ENCODE measurements around the gene SNRPD3.
"Not testable (repeated sequence)": the region's sequence is repeated elsewhere in the genome, so short reads cannot be mapped to it uniquely, and the experiment has no call there.

SNRPD3 gene

GRCh38 chr22:24602847-24603769 lies 47.3 kb downstream of the SNRPD3 start, which contains the start of gene GGT1:
Gene GGT1, plus strand, starts transcription at chr22:24603193. Its CDS starts 7,889 bp downstream, at chr22:24611082.
- Histone ChIP-seq H3K4me3 (ENCODE audit: low read depth, low read length) (peak within 1 kb of the TSS; percentile 46; the same call in 1 of the 2 replicates), H3K27ac (ENCODE audit: low read depth, low read length) (peak within 1 kb of the TSS; percentile 72)
- H3K9ac ChIP-seq (ENCODE audit: low read depth, low read length); H3K36me3 ChIP-seq (ENCODE audit: control insufficient read depth, insufficient read depth, low read length); H3K27me3 ChIP-seq (ENCODE audit: control insufficient read depth, insufficient read depth, low read length); H3K4me1 ChIP-seq (ENCODE audit: control insufficient read depth, insufficient read depth, low read length); H3K9me3 ChIP-seq (ENCODE audit: control insufficient read depth, insufficient read depth, low read length): not testable (repeated sequence)

GRCh38 chr22:24603770-24604629 lies 48.2 kb downstream of the SNRPD3 start:
- not testable (repeated sequence) for H3K27me3 ChIP-seq (ENCODE audit: control insufficient read depth, insufficient read depth, low read length); H3K9me3 ChIP-seq (ENCODE audit: control insufficient read depth, insufficient read depth, low read length); H3K36me3 ChIP-seq (ENCODE audit: control insufficient read depth, insufficient read depth, low read length); H3K9ac ChIP-seq (ENCODE audit: low read depth, low read length); H3K4me1 ChIP-seq (ENCODE audit: control insufficient read depth, insufficient read depth, low read length)
- Histone ChIP-seq H3K4me3 (ENCODE audit: low read depth, low read length) (peak overlapping the region; percentile 33; the same call in 1 of the 2 replicates), H3K27ac (ENCODE audit: low read depth, low read length) (peak overlapping the region; percentile 72)

GRCh38 chr22:24606340-24606739 lies 50.5 kb downstream of the SNRPD3 start:
- not testable (repeated sequence) for H3K27me3 ChIP-seq (ENCODE audit: control insufficient read depth, insufficient read depth, low read length); H3K4me3 ChIP-seq (ENCODE audit: low read depth, low read length); H3K36me3 ChIP-seq (ENCODE audit: control insufficient read depth, insufficient read depth, low read length); H3K27ac ChIP-seq (ENCODE audit: low read depth, low read length); H3K9me3 ChIP-seq (ENCODE audit: control insufficient read depth, insufficient read depth, low read length); H3K4me1 ChIP-seq (ENCODE audit: control insufficient read depth, insufficient read depth, low read length); H3K9ac ChIP-seq (ENCODE audit: low read depth, low read length)

- H3K9me3 ChIP-seq (ENCODE audit: control insufficient read depth, insufficient read depth, low read length); H3K4me1 ChIP-seq (ENCODE audit: control insufficient read depth, insufficient read depth, low read length); H3K4me3 ChIP-seq (ENCODE audit: low read depth, low read length); H3K27ac ChIP-seq (ENCODE audit: low read depth, low read length); H3K36me3 ChIP-seq (ENCODE audit: control insufficient read depth, insufficient read depth, low read length); H3K9ac ChIP-seq (ENCODE audit: low read depth, low read length); H3K27me3 ChIP-seq (ENCODE audit: control insufficient read depth, insufficient read depth, low read length): not testable (repeated sequence)
These were observed 51.7 kb downstream of the SNRPD3 start for GRCh38 chr22:24607429-24607983.

GRCh38 chr22:24608327-24608726 lies 52.5 kb downstream of the SNRPD3 start:
- not testable (repeated sequence) for H3K27ac ChIP-seq (ENCODE audit: low read depth, low read length); H3K9me3 ChIP-seq (ENCODE audit: control insufficient read depth, insufficient read depth, low read length); H3K27me3 ChIP-seq (ENCODE audit: control insufficient read depth, insufficient read depth, low read length); H3K4me3 ChIP-seq (ENCODE audit: low read depth, low read length); H3K36me3 ChIP-seq (ENCODE audit: control insufficient read depth, insufficient read depth, low read length); H3K4me1 ChIP-seq (ENCODE audit: control insufficient read depth, insufficient read depth, low read length); H3K9ac ChIP-seq (ENCODE audit: low read depth, low read length)

GRCh38 chr22:24609888-24610287 lies 54.1 kb downstream of the SNRPD3 start:
- not testable (repeated sequence) for H3K27me3 ChIP-seq (ENCODE audit: control insufficient read depth, insufficient read depth, low read length); H3K9ac ChIP-seq (ENCODE audit: low read depth, low read length)

GRCh38 chr22:24614794-24615193 lies 59.0 kb downstream of the SNRPD3 start:
- not testable (repeated sequence) for H3K4me1 ChIP-seq (ENCODE audit: control insufficient read depth, insufficient read depth, low read length); H3K9ac ChIP-seq (ENCODE audit: low read depth, low read length); H3K36me3 ChIP-seq (ENCODE audit: control insufficient read depth, insufficient read depth, low read length); H3K27ac ChIP-seq (ENCODE audit: low read depth, low read length); H3K27me3 ChIP-seq (ENCODE audit: control insufficient read depth, insufficient read depth, low read length); H3K4me3 ChIP-seq (ENCODE audit: low read depth, low read length); H3K9me3 ChIP-seq (ENCODE audit: control insufficient read depth, insufficient read depth, low read length)

More at GRCh38 chr22:24609888-24610287, 54.1 kb downstream of the SNRPD3 start:
- not testable (repeated sequence) for H3K27ac ChIP-seq (ENCODE audit: low read depth, low read length); H3K9me3 ChIP-seq (ENCODE audit: control insufficient read depth, insufficient read depth, low read length); H3K4me1 ChIP-seq (ENCODE audit: control insufficient read depth, insufficient read depth, low read length); H3K36me3 ChIP-seq (ENCODE audit: control insufficient read depth, insufficient read depth, low read length); H3K4me3 ChIP-seq (ENCODE audit: low read depth, low read length)

GRCh38 chr22:24621244-24621643 lies 65.4 kb downstream of the SNRPD3 start:
- H3K27me3 ChIP-seq (ENCODE audit: control insufficient read depth, insufficient read depth, low read length); H3K4me3 ChIP-seq (ENCODE audit: low read depth, low read length); H3K9me3 ChIP-seq (ENCODE audit: control insufficient read depth, insufficient read depth, low read length); H3K27ac ChIP-seq (ENCODE audit: low read depth, low read length); H3K36me3 ChIP-seq (ENCODE audit: control insufficient read depth, insufficient read depth, low read length); H3K4me1 ChIP-seq (ENCODE audit: control insufficient read depth, insufficient read depth, low read length); H3K9ac ChIP-seq (ENCODE audit: low read depth, low read length): not testable (repeated sequence)

- H3K9ac ChIP-seq (ENCODE audit: low read depth, low read length); H3K4me3 ChIP-seq (ENCODE audit: low read depth, low read length); H3K4me1 ChIP-seq (ENCODE audit: control insufficient read depth, insufficient read depth, low read length); H3K27me3 ChIP-seq (ENCODE audit: control insufficient read depth, insufficient read depth, low read length); H3K27ac ChIP-seq (ENCODE audit: low read depth, low read length); H3K36me3 ChIP-seq (ENCODE audit: control insufficient read depth, insufficient read depth, low read length); H3K9me3 ChIP-seq (ENCODE audit: control insufficient read depth, insufficient read depth, low read length): not testable (repeated sequence)
These were observed 66.8 kb downstream of the SNRPD3 start for GRCh38 chr22:24622596-24622995.
